DOHH2 (cell line): Measurements from ENCODE around the gene HOXC11.

Experiments used
- H3F3A ChIP-seq: fragments of 200-600 bp; sonication (generic), shearing (Covaris generic); 2 replicates; pipeline ENCODE4 v1.6.0; 2016; ENCODE audit warnings: antibody characterized with exemption, mild to moderate bottlenecking; ENCODE audit not compliant: control insufficient read depth, insufficient read depth
- H3K27ac ChIP-seq: fragments of 200-600 bp; sonication (generic); 2 replicates; pipeline ENCODE4 v1.5.1; 2014; ENCODE audit warnings: low read depth, mild to moderate bottlenecking, low read length, moderate library complexity
- H3K27me3 ChIP-seq: fragments of 200-600 bp; sonication (generic); 2 replicates; pipeline ENCODE4 v1.6.1; 2014; ENCODE audit warnings: mild to moderate bottlenecking, low read length, mixed read lengths; ENCODE audit not compliant: control insufficient read depth
- H3K36me3 ChIP-seq: fragments of 200-600 bp; sonication (generic); 2 replicates; pipeline ENCODE4 v1.6.1; 2014; ENCODE audit warnings: mild to moderate bottlenecking, low read length, moderate library complexity, mixed read lengths; ENCODE audit not compliant: control insufficient read depth
- H3K4me1 ChIP-seq: fragments of 200-600 bp; sonication (generic); 2 replicates; pipeline ENCODE4 v1.6.1; 2014; ENCODE audit warnings: mild to moderate bottlenecking, low read length, mixed read lengths; ENCODE audit not compliant: control insufficient read depth
- H3K4me2 ChIP-seq: fragments of 200-600 bp; sonication (generic); 2 replicates; pipeline ENCODE4 v1.6.0; 2014; ENCODE audit warnings: mild to moderate bottlenecking, low read length, moderate library complexity
- H3K4me3 ChIP-seq: fragments of 200-600 bp; sonication (generic); 2 replicates; pipeline ENCODE4 v1.5.1; 2014; ENCODE audit warnings: mild to moderate bottlenecking, low read length, mixed read lengths
- H3K79me2 ChIP-seq: fragments of 200-600 bp; sonication (generic); 2 replicates; pipeline ENCODE4 v1.6.1; 2014; ENCODE audit warnings: mild to moderate bottlenecking, low read length, mixed read lengths; ENCODE audit not compliant: control insufficient read depth
- H3K9me2 ChIP-seq: fragments of 200-600 bp; sonication (generic); replicated peaks from 2 replicates; pipeline ENCODE4 v1.6.1; 2014; ENCODE audit warnings: mild to moderate bottlenecking, low read length, mixed read lengths; ENCODE audit not compliant: control insufficient read depth
- H3K9me3 ChIP-seq: fragments of 200-600 bp; sonication (generic); 2 replicates; pipeline ENCODE4 v1.6.1; 2014; ENCODE audit warnings: antibody characterized with exemption, low read length, mixed read lengths; ENCODE audit not compliant: control insufficient read depth, insufficient read depth
- H4K20me1 ChIP-seq: fragments of 200-600 bp; sonication (generic); 2 replicates; pipeline ENCODE4 v1.6.0; 2014; ENCODE audit warnings: low read depth, mild to moderate bottlenecking, antibody characterized with exemption, low read length, moderate library complexity; ENCODE audit not compliant: control insufficient read depth, insufficient read depth
- EZH2phosphoT487 ChIP-seq: fragments of 200-600 bp; sonication (generic); IDR thresholded peaks from 2 replicates; pipeline ENCODE4 v1.6.1; 2017; ENCODE audit warnings: borderline replicate concordance, mild to moderate bottlenecking, antibody characterized with exemption, low read length, moderate library complexity, mixed read lengths
- TF ChIP-seq, protein P1 (sequence below): fragments of 200-600 bp; sonication (generic); IDR thresholded peaks from one replicate; pipeline ENCODE4 v1.5.1; 2014; ENCODE audit warnings: antibody characterized with exemption, mild to moderate bottlenecking, low read depth, low read length; ENCODE audit not compliant: poor library complexity, severe bottlenecking

Gene HOXC11

GRCh38 chr12:53951577-53952334, 21.2 kb upstream of the HOXC11 start:
- Histone ChIP-seq H3K36me3 (no peaks in the 10 kb centered on the region), H4K20me1 (no peaks in the 10 kb centered on the region), H3F3A (no peaks in the 10 kb centered on the region), H3K4me1 (no peaks in the 10 kb centered on the region), H3K27me3 (peaks cover 87% of the 10 kb centered on the region), H3K9me2 (no peaks in the 10 kb centered on the region), H3K4me3 (no peak overlapping the region), H3K27ac (no peak overlapping the region), H3K9me3 (no peaks in the 10 kb centered on the region), H3K4me2 (no peak overlapping the region), H3K79me2 (no peaks in the 10 kb centered on the region)
- TF ChIP-seq EZH2phosphoT487 = no peak
- TF ChIP-seq, protein P1, sequence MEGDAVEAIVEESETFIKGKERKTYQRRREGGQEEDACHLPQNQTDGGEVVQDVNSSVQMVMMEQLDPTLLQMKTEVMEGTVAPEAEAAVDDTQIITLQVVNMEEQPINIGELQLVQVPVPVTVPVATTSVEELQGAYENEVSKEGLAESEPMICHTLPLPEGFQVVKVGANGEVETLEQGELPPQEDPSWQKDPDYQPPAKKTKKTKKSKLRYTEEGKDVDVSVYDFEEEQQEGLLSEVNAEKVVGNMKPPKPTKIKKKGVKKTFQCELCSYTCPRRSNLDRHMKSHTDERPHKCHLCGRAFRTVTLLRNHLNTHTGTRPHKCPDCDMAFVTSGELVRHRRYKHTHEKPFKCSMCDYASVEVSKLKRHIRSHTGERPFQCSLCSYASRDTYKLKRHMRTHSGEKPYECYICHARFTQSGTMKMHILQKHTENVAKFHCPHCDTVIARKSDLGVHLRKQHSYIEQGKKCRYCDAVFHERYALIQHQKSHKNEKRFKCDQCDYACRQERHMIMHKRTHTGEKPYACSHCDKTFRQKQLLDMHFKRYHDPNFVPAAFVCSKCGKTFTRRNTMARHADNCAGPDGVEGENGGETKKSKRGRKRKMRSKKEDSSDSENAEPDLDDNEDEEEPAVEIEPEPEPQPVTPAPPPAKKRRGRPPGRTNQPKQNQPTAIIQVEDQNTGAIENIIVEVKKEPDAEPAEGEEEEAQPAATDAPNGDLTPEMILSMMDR = no peak

- TF ChIP-seq, protein P1 = no peak
- TF ChIP-seq EZH2phosphoT487 = no peak; the same call in 1 of the 2 replicates
- Histone ChIP-seq H3K79me2 (no peaks in the 10 kb centered on the region), H3K27ac (no peak overlapping the region), H3K36me3 (no peaks in the 10 kb centered on the region), H3K4me1 (no peaks in the 10 kb centered on the region), H3K4me2 (no peak overlapping the region), H3K9me2 (no peaks in the 10 kb centered on the region), H3K9me3 (no peaks in the 10 kb centered on the region), H3F3A (no peaks in the 10 kb centered on the region), H4K20me1 (no peaks in the 10 kb centered on the region), H3K27me3 (peaks cover 89% of the 10 kb centered on the region), H3K4me3 (no peak overlapping the region)
These were observed 20.6 kb upstream of the HOXC11 start for GRCh38 chr12:53952335-53952694.

DNA sequence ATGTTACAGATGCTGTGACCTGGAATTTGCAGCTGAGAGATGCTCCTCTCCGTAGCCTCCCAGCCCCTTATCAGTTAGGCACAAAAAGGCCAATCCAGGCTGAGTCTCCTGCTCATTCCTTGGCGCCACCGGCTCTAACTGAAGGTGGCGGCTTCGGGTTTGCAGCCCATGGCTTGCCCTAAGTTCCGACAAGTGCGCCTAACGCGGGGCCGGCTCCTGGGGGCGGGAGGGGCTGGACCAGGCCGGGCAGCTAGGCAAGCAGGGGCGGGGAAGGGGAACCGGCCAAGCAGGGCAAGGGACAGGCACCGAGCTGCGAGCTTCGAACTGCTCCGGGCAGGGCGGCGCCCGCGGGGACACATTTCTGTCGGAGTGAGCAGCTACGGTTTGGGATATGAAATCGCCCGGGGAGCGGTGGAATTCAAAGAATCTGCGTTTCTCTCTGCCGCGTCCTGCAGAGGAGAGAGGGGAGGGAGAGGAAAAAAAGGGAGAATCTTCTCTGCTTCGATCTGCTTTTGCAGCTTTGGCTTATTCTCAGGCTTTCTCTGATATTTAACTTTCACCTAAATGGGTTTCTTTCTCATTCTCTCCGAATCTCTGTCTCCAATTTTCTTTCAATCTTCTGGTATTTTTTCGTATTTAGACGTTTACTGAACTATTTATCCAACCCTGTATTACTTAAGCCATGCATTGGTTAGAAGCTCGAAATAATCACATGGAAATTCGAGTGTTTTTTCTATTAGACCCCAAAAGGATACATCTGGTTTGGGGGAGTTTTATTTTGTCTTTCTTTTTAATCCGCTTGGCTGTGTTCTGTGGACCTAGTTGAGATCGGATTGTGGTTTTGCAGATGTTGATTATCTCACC, 19.8 kb upstream of the HOXC11 start:
- H3K4me3 ChIP-seq = no peak overlapping the region
- no peaks in the 10 kb centered on the region for H3K79me2 ChIP-seq
- peaks cover 91% of the 10 kb centered on the region for H3K27me3 ChIP-seq
- H3K9me2 ChIP-seq = no peaks in the 10 kb centered on the region
- no peaks in the 10 kb centered on the region for H3K4me1 ChIP-seq
- TF ChIP-seq, protein P1 = no peak
- no peak for TF ChIP-seq EZH2phosphoT487
- no peaks in the 10 kb centered on the region for H3F3A ChIP-seq
- no peaks in the 10 kb centered on the region for H3K36me3 ChIP-seq
- H4K20me1 ChIP-seq = no peaks in the 10 kb centered on the region
- no peak overlapping the region for H3K27ac ChIP-seq
- H3K9me3 ChIP-seq = no peaks in the 10 kb centered on the region
- H3K4me2 ChIP-seq = no peak overlapping the region
